ENCODE results near the gene EVPL. TPM values are rescaled to one million over a fixed set of nuclear protein-coding genes. Genes with fewer than 3 reads are reported as not detected.
"Not testable (repeated sequence)": the region's sequence is repeated elsewhere in the genome, so short reads cannot be mapped to it uniquely, and the experiment has no call there.

The EVPL gene
- total RNA-seq, 1 donor from 2014 or later = 0.16 TPM

DNA sequence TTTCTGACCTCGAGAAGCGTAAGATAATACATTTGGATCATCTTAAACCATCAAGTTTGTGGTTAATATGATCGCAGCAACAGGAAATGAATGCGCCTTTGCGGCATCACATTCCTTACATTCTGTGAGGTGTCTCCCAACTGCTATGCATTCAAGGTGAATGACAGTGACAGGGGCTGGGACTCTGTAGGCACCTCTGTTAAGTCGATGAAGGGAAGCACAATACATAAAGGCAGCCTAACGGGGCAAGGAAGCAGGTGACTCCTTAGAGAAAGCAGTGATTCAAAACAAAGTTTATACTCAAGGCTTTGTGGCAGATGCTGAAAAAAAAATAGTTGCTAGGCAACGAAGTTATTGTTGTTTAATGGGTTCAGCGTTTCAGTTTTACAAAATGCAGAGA is 21.6 kb upstream of the EVPL start:
- DNase-seq (ENCODE audit: low spot score) = no peak

DNA sequence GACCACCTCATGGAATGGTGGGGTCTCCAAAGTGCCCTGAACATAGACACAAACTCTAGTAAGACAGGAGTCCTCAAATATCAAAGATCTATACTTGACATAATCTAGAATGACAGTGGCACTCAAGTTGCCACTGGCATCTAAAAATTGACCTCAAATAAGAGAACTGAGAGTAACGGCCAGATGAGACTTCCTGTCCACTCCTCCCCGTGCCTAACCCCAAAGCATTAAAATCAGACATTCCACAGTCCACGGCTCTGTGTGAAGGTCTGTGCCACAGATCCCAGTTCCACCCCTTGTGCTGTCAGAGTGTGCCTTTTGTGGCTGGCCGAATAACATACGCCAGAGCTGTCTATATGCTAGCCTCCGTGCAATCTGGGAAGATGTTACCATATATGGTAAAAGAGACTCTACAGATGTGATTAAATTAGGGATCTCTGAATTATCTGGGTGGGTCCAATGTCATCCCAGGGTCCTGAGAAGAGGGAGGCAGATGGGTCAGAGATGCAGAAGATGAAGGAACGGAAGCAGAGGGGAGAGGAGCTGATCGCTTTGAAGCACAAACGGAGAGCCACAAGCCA is 21.0 kb upstream of the EVPL start:
- DNase-seq (ENCODE audit: low spot score) = no peak

DNA sequence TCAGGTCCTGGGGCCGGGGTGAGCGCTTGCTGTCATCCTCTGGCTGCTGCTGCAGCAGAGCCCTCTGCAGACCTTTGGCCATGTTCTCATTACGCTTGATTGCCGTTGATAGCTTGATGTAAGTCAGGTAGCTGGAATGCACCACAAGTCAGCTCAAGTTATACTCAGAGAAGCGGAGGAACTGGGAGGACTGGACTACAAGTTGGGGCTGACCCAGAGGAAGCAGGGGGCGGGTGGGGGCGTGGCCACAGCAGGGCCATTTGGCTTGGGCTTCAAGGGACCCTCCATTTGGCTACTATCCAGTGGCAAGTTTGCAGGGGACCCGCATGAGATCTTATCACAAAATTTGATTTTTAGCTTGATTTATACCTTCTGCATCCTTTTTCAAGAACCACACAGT is 19.0 kb upstream of the EVPL start:
- no peak for DNase-seq (ENCODE audit: low spot score)

DNA sequence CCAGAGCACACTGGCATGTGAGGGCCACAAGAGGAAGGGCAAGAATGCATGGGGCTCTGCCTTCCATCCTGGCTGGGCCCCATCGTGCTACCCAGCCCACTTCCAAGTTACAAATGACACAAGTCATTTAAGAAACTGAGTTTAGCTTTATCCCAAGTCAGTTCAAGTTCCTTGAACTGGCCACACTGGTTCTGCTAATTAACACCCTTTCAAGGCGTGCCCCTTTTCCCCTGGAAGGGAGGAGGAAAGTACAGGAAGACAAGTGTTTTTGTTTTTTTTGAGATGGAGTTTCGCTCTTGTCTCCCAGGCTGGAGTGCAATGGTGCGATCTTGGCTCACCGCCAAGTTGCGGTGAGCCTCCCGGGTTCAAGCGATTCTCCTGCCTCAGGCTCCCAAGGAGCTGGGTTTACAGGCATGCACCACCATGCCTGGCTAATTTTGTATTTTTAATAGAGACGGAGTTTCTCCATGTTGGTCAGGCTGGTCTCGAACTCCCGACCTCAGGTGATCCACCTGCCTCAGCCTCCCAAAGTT is 17.4 kb upstream of the EVPL start:
- DNase-seq (ENCODE audit: low spot score) = not testable (repeated sequence)

DNA sequence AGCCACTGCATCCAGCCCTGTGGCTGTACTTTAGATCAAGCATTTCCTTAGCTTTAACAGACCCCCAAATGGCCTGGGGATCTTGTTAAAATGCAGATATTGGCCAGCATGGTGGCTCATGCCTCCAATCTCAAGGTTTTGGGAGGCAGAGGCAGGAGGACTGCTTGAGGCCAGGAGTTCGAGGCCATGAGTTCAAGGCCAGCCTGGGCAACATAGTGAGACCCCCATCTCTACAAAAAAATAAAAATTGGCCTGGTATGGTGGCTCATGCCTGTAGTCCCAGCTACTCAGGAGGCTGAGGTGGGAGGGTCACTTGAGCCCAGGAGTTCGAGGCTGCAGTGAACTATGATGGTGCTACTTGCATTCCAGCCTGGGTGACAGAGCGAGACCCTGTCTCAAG is 15.8 kb upstream of the EVPL start:
- not testable (repeated sequence) for DNase-seq (ENCODE audit: low spot score)

DNA sequence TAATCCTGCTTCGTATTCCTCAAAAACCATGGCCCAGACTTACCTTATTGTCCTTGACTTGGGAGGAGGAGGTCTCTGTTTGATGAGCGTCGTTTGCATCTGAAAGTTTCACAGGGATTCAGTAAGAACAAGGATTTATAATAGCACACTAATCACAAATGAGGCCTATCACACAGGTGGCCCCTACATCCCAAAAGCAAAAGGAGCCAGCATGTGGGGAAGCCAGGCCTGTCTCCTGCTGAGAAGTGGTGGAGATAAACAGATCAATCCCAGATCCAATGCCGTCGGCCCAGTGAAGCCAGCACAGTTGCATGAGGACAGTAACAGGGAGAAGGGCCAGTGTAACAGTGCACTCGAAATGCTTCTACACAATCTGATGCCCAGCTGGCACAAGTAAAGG is 13.3 kb upstream of the EVPL start:
- no peak for DNase-seq (ENCODE audit: low spot score)

DNA sequence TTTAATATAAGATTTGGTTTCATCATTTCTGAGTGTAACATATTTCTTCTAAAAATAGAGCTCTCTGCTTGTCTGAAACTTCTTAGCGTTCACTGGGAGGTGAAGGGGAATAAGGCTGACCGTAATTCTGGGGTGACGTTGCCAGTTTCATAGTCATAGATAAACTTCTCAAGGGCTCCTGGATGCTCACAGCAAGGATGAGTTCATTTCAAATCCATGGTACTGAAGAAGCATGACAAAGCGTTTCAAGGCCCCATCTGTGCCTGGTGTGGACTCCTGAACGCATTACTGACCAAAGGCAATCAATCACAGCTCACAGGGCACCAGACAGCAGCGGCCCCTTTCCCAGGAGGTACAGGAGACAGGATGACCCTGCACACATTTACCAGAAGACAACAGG is 12.0 kb upstream of the EVPL start:
- no peak for DNase-seq (ENCODE audit: low spot score)

DNA sequence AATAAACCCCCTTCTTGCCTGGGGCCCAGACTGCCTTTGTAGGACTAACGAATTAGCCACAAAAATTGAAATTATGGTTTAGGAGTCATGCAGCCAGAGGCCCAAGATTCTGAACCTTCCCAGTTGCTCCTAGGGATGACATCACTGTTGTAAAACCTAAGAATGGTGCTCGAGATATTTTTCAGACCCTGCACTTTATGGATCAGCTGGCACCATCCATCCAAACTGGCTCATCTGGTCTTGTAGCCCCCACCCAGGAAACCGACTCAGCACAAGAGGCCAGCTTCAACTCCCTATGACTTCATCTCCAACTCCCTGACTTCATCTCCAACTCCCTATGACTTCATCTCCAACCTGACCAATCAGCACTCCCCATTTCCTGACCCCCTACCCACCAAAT is 10.9 kb upstream of the EVPL start:
- DNase-seq (ENCODE audit: low spot score) = no peak

DNA sequence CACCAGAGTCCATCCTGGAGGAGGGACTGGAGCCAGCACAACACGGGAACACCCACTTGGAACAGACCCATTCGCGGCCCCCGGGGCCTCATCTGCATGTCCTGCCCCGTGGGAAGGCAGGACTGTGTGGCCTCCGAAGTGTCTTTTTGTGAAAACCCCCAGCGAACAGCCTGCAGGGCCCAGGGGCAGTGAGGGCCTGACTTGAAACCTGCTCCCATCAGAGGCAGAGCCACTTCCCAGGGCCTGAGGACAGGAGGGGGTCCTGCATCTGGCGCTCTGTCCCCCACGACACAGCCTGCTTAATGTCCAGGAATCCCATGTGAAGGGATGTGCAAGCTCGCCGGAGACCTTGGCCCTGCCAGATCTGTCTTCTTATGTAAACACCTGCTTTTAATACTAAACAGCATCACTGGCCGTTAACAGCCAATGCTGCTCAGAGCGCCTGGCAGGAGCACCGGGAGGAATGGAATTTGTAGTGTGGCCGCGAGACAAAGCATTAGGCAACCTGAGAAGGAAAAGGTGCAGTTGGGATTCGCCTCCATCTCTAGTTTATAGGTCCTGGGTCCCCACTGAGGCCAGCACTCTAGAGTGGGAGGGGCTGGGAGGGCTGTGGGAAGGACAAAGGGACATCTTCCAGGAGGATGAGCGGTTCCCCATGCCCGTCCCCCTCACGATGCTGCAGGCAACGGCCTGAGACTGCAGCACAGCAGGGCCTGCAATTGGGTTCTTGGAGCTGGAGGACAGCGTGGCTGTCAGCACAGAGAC is 9.6 kb upstream of the EVPL start:
- DNase-seq (ENCODE audit: low spot score) = no peak

DNA sequence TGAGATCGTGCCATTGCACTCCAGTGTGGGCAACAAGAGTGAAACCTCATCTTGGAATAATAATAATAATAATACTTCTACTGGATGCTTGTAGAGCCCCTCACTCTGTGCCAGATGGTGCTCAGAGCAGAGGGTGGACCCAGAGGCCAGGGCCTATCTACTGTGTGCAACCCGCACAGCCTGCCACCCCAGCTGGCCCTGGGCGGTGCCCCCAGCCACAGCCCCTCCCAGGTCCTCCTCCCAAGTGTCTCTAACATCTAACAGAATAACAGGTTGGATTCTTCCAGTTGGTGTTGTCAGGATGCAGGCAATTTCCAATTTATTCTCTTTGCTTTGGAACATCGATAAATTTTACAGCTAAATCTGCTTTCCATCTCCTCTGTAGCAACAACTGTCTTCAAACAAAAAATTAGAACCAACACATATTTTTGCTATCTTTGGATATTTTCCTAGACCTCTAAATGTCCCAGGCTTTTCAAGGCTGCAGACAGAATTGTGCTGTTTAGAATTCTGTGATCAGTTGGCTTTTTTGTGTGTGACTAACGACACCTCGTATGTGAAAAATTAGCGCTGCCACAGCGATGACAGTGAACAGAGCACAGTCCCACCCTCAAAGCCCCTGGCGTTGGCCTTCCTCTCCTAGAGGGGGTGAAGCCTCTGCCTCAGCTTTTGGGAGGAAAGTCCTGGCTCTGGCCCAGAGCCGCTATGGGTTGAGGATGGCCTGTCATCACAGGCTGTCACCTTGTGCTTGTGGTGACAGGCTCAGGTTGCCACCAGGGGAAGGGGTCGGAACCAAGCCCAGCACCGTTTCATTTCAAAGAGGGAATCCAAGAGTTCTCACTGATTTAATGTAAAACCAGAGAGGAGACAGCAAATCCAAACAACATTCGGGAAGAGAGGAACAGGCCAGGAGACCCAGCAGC is 7.6 kb upstream of the EVPL start:
- DNase-seq (ENCODE audit: low spot score) = no peak

DNA sequence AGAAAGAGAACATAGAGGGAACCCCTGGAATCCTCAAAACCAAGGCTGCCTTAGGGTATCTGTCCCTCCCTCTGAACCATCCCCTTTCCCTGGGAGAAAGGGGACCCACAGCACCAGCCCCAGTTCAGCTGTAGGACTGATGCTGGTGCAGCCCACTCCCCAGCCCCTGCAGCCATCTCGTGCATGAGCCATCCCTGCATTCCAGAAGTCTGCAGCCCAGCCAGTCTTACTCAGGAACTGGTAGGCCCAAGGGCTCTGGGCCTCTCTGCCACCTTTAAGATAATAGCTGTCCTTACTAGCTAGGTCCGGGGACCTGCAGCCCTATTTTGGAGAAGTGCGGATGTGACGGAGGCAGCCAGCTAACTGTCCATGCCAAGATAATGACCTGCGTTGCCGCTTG is 6.0 kb upstream of the EVPL start:
- no peak for DNase-seq (ENCODE audit: low spot score)

DNA sequence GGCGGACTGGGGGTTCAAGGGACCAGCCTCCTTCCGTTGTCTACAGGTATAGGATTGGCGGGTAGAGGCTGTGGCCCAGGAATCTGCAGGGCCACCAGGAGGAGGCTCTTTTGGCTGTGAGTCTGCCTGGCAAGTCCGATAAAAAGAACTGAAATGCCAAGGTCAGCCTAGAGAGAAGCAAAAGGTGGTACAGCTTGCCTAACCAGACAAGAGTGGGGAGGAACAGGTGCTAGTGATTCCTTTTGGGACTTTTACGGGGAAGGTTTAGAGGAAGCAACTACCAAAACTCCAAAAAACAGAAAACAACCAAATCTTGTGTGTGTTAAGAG is 5.6 kb upstream of the EVPL start:
- no peak for DNase-seq (ENCODE audit: low spot score)

DNA sequence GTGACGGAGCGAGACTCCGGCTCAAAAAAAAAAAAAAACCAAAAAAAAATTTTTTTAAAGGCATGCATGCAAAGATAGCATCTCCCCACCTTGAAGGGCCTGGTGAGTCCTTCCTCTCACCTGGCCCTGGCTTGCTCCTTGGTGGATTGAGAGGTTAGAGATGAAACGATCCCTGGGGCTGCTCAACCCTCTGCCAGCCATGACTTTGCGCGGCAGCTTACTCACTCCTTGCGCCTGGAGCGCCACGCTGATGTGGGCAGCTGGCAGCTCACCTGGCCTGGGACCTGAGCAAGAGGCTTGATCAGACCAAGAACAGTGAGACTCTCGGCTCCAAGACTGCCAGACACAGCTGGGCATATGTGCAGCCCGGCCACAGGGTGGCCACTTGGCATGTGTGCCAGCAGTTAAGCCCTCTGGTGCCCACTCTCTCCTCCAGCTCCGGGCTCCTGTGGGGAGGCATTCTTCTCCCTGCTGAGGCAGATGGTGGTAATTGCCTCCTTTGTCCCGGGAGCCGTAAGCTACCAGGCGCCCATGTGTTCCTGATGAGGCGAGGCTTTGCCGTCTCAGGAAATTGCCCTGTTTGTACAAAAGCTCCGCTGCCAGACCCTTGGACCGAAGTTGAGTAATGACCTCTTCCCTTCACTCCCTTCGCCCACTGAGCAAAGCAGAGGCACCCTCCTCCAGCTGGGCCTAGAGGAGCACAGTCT is 5.1 kb upstream of the EVPL start:
- DNase-seq (ENCODE audit: low spot score) = no peak

DNA sequence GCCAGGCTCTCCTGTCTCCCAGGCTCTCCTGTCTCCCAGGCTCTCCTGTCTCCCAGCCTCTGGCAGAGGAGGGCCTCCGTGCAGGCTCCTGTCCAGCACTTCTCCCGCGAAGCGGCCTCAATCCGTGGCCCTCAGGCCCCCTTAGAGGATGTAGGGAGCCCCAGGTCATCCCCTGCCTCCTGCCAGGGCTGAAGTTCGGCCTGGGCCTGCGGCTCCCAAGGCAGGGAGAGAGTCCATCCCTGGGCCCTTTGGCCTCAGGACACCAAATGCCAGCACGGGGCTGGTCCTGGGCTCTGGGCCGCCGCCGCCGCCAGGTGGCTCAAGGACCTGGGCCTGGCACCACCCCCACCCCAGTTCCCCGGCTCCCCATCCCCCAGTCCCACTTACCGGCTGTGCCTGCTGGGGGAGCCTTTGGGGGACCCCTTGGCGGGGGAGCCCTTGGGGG is 370 bp downstream of the EVPL start:
- DNase-seq (ENCODE audit: low spot score) = no peak

DNA sequence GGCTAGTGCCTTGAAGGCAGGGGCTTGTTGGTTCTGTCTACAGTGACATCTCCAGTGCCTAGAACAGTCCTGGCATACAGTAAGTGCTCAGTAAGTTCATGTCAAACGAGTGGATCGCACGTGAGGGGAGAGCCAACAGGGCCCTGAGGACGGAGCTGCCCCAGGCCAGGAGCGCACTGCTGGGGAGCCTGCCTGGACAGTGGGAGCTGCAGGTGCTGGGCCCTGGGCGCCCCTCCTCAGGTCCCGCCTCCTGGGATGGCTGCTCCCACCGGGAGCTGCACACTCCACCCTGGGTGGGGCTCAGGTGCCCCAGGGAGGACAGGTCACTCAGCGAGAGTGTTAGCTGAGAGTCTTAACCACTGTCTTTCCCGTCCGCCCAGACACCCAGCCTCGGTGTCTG is 1.8 kb downstream of the EVPL start:
- no peak for DNase-seq (ENCODE audit: low spot score)

DNA sequence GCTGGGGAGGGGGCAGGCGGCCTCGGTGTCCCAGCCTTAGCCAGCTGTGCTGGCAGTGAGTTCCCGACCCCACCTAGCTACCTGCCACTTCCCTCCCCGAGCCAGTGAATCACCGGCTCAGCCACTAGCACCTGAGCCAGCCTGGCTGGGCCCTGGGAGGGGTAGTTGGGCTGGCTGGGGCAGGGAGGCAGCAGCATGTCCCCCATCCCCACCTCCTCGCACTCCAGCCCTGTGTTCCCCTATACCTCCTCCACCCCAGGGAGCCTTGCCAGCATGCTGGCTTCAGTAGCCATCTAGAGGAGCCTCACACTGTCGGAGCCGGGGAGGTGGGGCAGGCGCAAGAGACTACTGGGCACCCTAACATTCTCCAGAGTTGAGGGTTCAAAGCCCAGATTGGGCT is 2.8 kb downstream of the EVPL start:
- DNase-seq (ENCODE audit: low spot score) = no peak

DNA sequence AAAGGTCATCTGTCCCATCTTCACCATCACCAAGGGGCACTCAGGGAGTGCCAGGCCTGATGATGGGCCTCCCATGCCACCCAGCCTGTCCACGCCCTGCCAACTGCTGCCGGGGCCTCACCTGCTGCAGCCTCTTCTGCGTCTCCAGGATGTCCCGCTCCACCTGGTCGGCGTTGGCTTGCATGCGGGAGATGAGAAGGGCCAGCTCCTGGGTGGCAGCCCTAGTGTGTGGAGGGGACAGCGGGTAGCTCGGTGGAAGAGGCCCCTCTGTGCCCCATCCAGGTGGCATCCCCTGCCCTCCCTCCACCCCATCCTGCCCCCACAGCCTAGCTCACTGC is 3.2 kb downstream of the EVPL start:
- DNase-seq (ENCODE audit: low spot score) = no peak

DNA sequence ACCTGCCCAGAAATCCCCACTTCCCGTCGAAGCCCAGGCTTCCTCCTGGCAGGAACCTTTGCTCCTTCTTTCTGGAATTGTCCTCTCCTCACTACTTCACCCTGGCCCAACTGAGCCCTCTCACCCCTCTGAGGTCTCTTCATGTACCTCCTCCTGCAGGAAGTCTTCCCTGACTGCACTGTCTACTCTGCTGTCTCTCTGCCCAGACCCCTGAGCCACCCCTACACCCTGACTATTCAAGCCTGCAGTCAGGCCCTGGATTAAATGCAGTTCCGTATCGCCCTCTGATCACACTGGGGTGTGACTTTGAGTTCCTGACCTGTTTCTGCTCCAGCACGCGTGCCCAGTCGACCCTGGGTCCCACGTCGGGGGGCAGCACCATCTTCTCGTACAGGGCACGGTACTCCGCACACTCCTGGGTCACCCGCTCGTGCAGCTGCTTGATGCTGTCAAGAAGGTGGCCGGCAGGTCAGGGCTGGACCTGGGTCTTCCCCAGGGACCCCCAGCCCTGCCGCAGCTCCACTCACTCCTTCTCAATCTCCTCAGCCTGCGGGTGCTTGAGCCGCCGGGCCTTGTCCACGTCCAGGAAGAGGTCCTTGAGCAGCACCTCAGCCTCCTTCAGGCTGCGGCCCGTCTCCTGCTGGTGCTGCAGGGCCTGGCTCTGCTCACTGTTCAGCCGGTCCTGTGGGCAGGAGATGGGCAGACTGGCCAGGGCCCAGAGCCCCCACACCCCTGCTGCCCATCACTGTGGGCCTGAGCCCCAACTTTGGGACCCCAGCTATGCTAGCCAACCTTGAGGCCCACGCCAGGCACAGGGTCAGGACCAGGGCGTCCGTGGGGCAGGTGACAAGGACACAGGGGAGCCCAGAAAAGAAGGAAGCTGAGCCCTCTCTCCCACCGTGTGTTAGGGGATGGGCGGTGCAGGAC is 3.9 kb downstream of the EVPL start:
- no peak for DNase-seq (ENCODE audit: low spot score)

DNA sequence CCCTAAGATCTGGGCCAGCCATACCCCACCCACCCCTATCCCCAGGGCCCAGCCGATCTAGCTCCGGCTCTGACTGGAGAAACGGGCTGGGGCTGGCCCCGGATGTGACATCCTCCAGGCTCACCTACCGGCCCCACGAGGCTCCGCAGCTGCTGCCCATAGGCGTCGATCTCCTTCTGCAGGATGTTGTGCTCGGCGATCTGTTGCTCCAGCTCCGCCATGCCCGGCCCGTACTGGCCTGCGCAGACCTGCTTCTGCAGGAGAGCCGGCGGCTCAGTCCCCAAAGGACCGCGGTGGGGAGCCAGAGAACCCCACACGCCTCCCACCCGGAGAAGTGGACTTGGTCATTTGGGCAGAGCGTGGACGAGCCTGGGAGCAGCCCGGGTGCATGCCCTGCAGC is 4.8 kb downstream of the EVPL start:
- no peak for DNase-seq (ENCODE audit: low spot score)

DNA sequence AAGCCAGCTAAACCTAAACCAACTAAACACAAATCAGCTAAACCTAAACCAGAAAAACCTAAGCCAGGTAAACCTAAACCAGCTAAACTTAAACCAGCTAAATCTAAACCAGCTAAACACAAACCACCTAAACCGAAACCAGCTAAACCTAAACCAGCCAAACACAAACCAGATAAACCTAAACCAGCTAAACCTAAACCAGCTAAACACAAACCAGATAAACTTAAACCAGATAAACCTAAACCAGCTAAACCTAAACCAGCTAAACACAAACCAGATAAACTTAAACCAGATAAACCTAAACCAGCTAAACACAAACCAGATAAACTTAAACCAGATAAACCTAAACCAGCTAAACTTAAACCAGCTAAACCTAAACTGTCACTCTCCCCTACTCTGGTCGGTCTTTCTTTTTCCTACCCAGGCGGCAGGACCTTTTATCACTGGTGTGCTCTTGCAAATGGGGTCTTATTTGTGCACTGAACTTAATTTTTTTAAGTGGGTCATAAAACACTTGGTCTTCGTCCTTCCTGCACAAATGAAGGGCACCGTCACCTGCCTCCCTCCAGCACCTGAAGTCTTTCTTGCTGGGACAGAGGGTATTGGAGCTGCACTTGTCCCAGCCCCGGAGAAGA is 7.2 kb downstream of the EVPL start:
- no peak for DNase-seq (ENCODE audit: low spot score)

Measured in mesenteric fat pad (tissue), 1 donor.